Glutamatergic neuron (in vitro differentiated cells): ENCODE measurements around the gene KRT36. TPM values are rescaled to one million over a fixed set of nuclear protein-coding genes. Genes with fewer than 3 reads are reported as not detected.

Experiments
- DNase-seq: peaks from one replicate; pipeline ENCODE4 v3.0.0; 2022
- H3K27ac Mint-ChIP-seq: one replicate; pipeline ENCODE4 v1.8.0; 2020; ENCODE audit warnings: mild to moderate bottlenecking, mixed read lengths, inconsistent platforms; ENCODE audit not compliant: unreplicated experiment
- H3K27me3 Mint-ChIP-seq: one replicate; pipeline ENCODE4 v1.8.0; 2020; ENCODE audit warnings: mild to moderate bottlenecking, moderate library complexity, mixed read lengths, inconsistent platforms; ENCODE audit not compliant: unreplicated experiment
- H3K36me3 Mint-ChIP-seq: one replicate; pipeline ENCODE4 v1.8.0; 2020; ENCODE audit warnings: mild to moderate bottlenecking, mixed read lengths, inconsistent platforms; ENCODE audit not compliant: unreplicated experiment
- H3K4me1 Mint-ChIP-seq: one replicate; pipeline ENCODE4 v1.8.0; 2020; ENCODE audit warnings: mild to moderate bottlenecking, low read depth, mixed read lengths, inconsistent platforms; ENCODE audit not compliant: unreplicated experiment
- H3K4me3 Mint-ChIP-seq: one replicate; pipeline ENCODE4 v1.8.0; 2020; ENCODE audit warnings: mild to moderate bottlenecking, mixed read lengths, inconsistent platforms; ENCODE audit not compliant: unreplicated experiment
- H3K9me3 Mint-ChIP-seq: one replicate; pipeline ENCODE4 v1.8.0; 2020; ENCODE audit warnings: mild to moderate bottlenecking, moderate library complexity, mixed read lengths, inconsistent platforms; ENCODE audit not compliant: unreplicated experiment
- total RNA-seq: library from RNA; stranded (reverse); fragmentation: NEBNext Ultra II Directional; extraction: Animal tissue kit (Norgen Biotek cat#: 25700); gene quantifications from one replicate; pipeline ENCODE4 v1.2.1, GENCODE V29; 2021; ENCODE audit not compliant: unreplicated experiment
- TF ChIP-seq, protein P1 (sequence below): fragments of 200-600 bp; sonication (generic); IDR thresholded peaks from one replicate; pipeline ENCODE4 v1.5.0; 2021; ENCODE audit not compliant: partially characterized antibody, unreplicated experiment

The KRT36 gene
- total RNA-seq, 1 donor from 2014 or later: not detected

DNA sequence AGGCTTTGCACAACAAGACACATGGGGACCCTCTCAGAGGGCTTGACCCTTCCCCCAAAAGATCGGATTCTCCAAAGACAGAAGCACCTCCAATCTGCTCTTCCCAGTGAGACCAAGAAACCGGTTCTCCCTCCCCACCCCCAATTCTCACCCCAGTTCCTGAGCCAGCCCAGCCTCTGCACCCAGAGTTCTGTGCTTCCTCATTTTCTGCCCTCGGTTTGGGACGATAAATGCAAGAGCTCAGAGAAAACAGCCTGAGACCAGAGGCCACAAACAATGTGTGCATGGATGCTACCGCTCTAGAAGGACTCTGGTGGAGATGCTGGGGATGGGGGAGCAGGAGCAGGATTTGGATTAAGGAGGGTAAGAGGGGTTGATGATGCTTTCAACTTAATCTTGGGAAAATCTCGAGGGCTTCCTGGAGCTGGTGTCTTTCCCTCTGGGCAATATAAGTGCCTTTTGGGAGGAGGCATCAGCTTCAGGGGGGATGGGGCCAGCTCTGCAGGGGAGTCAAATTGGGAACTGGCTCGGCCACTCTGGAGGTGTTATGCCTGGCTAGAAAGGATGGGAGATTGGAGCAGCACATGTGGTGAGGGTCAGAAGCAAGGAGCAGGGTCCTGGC is 22.9 kb upstream of the KRT36 start:
- no peak overlapping the region for H3K4me3 Mint-ChIP-seq
- peaks cover 3% of the 10 kb centered on the region for H3K4me1 Mint-ChIP-seq
- H3K9me3 Mint-ChIP-seq: peaks cover 2% of the 10 kb centered on the region
- DNase-seq: no peak
- no peak overlapping the region for H3K27ac Mint-ChIP-seq
- TF ChIP-seq, protein P1, sequence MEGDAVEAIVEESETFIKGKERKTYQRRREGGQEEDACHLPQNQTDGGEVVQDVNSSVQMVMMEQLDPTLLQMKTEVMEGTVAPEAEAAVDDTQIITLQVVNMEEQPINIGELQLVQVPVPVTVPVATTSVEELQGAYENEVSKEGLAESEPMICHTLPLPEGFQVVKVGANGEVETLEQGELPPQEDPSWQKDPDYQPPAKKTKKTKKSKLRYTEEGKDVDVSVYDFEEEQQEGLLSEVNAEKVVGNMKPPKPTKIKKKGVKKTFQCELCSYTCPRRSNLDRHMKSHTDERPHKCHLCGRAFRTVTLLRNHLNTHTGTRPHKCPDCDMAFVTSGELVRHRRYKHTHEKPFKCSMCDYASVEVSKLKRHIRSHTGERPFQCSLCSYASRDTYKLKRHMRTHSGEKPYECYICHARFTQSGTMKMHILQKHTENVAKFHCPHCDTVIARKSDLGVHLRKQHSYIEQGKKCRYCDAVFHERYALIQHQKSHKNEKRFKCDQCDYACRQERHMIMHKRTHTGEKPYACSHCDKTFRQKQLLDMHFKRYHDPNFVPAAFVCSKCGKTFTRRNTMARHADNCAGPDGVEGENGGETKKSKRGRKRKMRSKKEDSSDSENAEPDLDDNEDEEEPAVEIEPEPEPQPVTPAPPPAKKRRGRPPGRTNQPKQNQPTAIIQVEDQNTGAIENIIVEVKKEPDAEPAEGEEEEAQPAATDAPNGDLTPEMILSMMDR: no peak
- H3K27me3 Mint-ChIP-seq: no peaks in the 10 kb centered on the region
- H3K36me3 Mint-ChIP-seq: no peaks in the 10 kb centered on the region

DNA sequence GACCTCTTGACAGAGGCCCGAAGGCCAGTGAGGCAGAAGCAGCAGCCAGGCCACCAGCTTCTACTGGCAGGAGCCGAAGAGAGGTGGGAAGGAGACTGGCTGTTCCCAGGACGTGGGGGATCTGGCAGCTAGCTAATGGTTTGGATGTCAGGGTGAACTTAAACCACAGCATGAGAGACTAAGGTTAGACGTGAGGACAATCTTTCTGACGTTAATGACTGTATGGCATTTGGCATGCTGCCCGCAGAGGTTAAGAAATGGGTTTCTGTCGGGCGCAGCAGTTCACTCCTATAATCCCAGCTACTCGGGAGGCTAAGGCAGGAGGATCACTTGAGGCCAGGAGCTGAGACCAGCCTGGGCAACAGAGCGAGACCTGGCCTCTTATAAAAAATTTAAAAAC is 22.0 kb upstream of the KRT36 start:
- Mint-ChIP-seq H3K4me1 (peaks cover 3% of the 10 kb centered on the region), H3K27me3 (no peaks in the 10 kb centered on the region), H3K27ac (no peak overlapping the region), H3K36me3 (no peaks in the 10 kb centered on the region), H3K4me3 (no peak overlapping the region), H3K9me3 (peaks cover 2% of the 10 kb centered on the region)
- DNase-seq: no peak
- TF ChIP-seq, protein P1: no peak

DNA sequence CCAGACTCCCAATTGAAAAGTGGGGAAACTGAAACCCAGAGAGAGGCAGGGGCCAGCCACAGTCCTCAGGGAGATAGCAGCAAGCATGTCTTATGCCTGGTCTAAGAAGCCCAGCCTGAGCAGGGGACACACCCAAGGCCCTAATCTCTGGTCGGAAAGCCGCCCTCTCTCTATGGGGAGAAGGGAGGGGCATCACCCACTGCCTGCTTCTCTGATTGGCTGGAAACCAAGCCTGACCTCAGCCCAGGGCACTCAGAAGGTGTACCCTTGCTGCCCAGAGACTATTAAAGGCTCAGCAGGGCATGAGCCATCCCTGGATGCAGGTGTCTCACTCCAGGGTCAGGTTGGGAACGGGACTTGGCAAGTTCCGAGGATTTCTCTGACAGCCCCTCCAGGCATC is 21.4 kb upstream of the KRT36 start:
- Mint-ChIP-seq H3K27me3 (no peaks in the 10 kb centered on the region), H3K27ac (no peak overlapping the region), H3K36me3 (no peaks in the 10 kb centered on the region), H3K4me3 (no peak overlapping the region), H3K4me1 (peaks cover 3% of the 10 kb centered on the region), H3K9me3 (peaks cover 2% of the 10 kb centered on the region)
- TF ChIP-seq, protein P1: no peak
- DNase-seq: no peak

DNA sequence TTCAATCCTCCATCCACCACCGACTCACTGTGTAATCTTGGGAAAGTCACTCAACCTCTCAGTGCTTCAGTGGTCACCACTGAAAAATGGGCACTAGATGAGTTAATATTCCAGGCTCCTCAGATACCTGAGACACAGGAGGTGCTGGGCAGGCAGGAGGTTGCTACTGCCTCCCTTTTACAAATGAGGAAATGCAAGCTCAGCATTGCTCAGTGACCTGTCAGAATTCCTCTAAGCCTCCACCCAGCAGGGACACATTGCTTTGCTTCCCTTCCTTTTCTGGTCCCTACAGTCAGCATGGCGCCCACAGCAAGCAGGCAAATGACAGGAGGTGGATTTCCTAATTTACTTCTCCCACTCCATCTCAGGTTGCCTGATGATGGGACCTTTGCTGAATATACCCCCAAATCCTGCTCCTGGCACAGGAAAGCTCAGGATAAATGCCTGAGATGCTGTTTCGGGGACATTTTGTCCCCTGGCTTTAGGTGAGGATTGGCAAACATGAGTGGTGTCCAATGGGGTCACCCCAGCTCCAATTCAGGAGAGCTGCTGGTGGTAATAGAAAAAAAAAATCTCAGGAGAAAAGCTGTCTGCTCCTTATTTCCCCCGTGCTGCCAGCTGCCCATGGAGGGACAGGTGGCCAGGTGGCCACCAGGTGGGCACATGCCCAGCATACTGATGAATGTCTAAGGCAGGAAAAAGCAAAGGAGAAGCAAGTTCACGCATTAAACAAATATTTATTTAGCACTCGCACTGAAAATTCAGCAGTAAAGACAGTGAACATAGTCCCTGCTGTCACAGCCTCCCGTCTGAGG is 20.7 kb upstream of the KRT36 start:
- no peak overlapping the region for H3K4me3 Mint-ChIP-seq
- H3K27ac Mint-ChIP-seq: no peak overlapping the region

More for the DNA sequence above, 20.7 kb upstream of the KRT36 start:
- no peak for DNase-seq
- Mint-ChIP-seq H3K36me3 (no peaks in the 10 kb centered on the region), H3K4me1 (peaks cover 3% of the 10 kb centered on the region), H3K9me3 (peaks cover 3% of the 10 kb centered on the region), H3K27me3 (no peaks in the 10 kb centered on the region)
- TF ChIP-seq, protein P1: no peak
